DMS53 treated with DMSO at 0.1 percent for 48 hours (cell line): ENCODE data around the gene CD79A.

Experiments used
- DNase-seq: peaks from one replicate; lab custom pipeline; 2025; ENCODE audit not compliant: unreplicated experiment; lab: John Stamatoyannopoulos, UW

Gene CD79A

DNA sequence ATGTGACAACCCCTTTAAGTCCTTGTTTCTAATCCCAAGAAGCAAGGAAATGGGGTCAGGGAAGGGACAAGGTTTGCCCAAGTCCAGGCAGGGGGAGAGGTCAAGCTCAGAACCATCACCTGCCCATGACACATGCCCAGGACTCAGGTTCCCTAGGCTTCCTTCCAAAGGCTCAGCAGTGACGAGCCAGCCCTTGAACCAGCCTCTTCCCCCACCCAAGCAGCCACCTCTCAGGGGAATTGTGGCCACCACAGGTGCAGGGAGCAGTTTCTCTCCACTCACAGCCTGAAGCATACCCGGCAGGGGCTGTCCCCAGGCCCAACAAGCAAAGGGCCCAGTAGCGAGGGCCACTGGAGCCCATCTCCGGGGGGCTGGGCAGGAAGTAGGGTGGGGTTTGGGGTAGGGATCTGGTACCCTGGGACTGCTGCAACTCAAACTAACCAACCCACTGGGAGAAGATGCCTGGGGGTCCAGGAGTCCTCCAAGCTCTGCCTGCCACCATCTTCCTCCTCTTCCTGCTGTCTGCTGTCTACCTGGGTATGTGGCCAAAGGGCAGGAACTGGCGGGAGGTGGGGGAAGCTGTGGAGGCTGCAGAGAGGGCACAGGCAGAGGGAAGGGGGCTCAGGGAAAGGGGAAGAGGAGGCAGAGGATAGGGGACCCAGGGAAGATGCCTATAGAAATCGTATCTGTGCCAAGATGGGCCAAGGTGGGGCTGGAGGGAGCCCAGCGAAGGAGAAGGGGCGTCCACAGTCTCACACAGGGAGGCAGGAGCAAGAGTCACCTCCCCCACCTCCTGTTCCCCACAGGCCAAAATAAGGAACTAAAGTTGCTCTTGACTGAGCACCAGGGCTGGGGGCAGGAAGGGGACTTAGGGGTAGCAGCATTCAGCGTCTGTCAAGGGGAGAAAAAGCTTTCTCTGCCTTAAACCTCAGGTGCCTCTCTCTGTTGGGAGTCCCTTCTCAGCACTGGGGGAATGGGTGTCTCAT is at the start of gene CD79A:
Gene CD79A (plus strand): TSS at position 433 of the 986 bp plus-strand sequence. CDS start 26 bp downstream, at position 459.
- DNase-seq = no peak

DNA sequence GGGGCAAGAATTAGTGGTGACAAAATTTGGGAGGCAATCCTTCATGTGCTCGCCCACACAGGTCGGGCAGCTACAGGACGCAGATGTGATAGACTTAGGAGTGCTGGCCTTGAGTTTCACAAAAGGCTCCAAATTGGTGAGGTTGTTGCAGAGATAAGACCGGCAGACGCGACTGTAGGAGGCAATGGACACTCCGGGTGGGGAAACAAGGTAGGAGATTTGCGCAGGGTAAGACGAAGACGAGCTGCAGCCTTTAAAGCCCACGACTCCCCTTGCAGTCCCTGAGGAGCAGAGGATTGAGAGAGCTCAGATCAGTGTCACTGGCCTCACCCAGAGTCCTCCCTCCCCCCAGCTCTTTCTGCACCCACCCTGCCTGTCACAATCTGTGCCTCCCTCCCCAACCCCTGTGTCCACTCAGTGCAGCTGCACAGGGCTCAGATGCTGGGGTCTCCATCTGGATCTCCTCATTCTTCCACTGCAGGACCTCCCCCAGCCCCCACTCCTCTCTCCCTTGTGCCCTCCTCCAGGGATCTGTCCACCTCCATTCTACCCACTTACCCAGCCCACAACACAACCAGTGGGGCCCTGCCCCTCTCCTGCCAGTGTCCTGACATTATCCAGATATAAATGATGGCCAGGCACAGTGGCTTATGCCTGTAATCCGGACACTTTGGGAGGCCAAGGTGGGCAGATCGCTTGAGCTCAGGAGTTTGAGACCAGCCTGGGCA is 38.9 kb upstream of the CD79A start:
- DNase-seq = no peak

DNA sequence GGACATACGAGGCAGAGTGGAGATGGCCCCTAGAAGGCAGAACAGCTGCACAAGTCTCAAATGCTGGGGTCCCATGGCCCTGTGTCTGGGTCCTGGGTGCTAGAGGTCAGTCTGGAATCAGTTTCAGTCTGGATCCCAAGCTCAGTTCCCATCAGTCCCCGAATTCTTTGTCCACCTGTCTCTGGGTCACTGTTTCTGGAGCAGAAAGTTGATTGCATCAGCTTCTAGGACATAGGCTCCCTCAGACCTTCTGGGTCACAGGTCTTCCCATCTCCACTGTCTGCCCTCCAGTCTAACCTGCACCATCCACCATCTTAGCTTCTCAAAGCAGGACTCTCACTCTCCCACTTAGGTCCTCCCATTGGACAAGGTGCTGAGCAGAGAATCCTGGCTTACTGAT is 37.9 kb upstream of the CD79A start:
- no peak for DNase-seq

DNA sequence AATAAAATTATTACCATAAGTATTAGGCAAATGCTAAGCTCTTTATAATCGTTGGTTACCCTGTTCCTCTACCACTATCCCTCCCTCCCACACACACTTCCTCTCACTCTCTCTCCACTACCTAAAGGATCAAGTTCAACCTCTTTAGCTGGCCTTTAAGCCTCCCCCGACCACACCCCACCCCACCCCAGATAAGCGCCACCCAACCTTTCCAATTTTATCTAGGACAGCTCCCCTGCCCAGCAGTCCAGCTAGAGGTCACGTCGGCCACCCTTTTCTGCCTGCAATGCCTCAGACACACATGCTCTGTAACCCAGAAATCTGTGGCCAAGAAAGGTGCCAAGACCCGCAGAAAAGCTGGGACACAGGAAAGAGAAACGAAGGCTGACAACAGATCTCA is 33.7 kb upstream of the CD79A start:
- no peak for DNase-seq

DNA sequence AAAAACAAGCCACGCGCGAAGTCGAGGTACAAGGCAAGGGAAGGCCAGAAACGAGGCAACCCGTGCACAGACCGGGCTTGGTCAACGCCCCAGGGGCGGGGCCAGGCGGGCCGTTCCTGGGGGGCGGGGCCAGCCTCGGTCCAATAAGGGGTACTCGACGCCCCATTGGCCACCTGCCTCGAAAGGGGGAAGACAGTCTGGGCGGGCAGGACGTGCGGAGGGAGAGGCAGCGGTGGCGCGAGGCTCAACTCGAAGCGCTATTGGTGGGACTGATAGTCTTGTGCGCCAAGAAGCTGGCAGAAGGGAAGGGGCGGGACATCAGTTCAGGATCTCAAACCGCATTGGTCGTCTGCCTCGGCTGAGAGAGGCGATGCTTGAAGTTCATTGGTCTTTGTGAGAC is 32.5 kb upstream of the CD79A start, which contains the start of gene LYPD4:
Gene LYPD4 (minus strand): TSS at position 83 of the 400 bp plus-strand sequence. CDS start 5,398 bp downstream, outside the sequence.
- peak; percentile 25 for DNase-seq

DNA sequence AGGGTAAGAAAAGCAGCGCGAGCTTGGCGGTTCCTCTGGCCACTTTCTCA is 32.3 kb upstream of the CD79A start, which contains the start of gene DMRTC2:
Gene DMRTC2 (plus strand): TSS at position 42 of the 50 bp plus-strand sequence. CDS start 2,387 bp downstream, outside the sequence.
- DNase-seq = no peak

DNA sequence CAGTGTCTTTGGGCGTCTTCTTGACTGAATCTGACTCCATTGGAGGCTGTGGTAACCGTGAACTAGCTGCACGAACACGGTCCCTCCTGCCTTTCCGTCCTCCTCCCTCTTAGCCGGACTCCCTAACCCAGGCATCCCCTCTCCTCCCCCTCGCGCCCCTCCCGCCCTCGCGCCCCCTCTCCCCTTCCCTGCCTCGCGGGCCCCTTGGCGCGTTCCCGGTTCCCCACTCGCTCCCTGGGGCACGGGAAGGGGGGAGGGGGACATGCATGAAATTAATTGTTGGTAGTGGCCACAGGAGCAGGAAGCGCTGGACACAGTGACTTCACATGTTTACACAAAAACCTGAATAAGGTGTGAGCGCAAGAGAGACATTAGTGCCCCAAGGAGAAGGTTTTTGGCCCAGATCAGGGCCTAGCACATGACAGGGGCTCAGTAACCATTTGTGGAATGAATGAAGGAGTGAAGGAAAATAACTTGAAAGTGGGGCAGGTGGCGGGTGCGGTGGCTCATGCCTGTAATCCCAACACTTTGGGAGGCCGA is 32.0 kb upstream of the CD79A start:
- DNase-seq = no peak

DNA sequence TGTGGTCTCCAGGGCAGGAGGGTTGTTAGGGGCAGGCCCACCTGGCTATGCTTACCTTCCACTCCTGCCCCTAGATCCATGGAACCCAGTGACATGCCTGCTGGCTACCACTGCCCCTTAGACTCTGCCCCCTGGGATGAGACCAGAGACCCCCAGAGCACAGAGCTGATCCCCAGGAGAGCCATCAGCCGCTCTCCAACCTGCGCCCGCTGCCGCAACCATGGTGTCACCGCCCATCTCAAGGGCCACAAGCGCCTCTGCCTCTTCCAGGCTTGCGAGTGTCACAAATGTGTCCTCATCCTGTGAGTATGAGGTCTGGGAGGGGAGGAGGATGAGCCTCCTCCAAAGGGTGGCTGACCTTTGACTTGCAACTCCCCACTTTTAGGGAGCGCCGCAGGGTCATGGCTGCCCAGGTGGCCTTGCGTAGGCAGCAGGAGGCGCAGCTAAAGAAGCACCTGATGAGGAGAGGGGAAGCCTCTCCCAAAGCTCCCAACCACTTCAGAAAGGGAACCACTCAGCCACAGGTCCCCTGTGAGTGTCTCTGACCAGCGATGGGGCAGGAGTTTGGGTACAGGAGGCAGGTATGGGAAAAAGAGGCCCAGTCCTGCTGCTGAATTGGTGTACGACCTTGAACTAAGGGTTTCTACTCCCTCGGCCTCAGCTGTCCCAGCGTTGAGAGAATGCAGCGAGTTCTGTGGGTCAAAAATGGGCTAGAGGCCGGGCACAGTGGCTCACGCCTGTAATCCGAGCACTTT is 29.6 kb upstream of the CD79A start:
- no peak for DNase-seq

DNA sequence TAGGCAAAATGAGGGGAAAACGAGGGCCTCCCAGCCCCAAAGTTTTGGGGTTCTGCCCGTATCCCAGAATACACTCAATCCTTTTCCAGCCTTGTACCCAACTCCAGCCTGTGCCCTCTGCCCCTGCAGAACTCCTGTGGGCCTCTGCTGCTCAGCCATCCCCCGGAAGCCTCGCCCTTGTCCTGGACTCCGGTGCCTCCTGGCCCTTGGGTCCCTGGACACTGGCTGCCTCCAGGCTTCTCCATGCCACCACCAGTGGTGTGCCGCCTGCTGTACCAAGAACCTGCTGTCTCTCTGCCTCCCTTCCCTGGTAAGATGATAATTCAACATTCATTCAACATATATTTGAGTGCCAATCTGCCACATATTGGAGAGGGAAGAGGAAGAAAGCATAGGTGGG is 28.4 kb upstream of the CD79A start:
- DNase-seq = no peak

DNA sequence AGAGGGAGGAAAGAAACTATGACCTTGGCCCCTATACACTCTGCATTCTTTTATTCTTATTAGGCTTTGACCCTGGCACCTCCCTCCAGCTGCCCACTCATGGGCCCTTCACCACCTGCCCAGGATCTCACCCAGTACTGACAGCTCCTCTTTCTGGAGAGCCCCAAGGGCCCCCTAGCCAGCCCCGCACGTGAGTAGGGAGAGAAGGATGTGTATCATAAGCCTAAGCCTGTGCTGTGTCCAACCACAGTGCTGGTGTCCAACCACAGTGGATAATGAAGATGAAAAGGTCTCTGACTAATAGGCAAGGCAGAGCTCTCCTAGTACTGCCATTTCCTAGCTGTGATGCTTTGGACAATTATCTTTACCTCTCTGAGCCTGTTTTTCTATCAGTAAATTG is 28.0 kb upstream of the CD79A start:
- no peak for DNase-seq

DNA sequence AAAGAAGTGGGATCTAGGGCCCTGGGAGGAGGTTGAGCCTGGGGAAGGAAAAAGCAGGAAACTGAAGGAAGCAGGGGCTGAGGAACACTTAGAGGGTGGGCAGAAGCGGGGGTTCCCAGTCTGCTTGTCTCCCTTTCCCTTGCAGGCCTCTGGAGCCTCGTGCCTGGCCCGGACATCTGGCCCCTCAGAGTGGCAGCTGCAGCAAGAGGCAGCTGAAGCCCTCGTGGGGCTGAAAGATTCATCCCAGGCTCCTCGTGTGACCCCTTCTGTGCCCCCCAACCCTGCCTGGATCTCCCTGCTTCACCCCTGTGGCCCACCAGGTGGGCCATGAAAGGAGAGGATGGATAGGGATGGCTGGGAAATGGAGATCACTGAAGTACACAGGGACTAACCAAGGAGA is 26.7 kb upstream of the CD79A start:
- no peak for DNase-seq

DNA sequence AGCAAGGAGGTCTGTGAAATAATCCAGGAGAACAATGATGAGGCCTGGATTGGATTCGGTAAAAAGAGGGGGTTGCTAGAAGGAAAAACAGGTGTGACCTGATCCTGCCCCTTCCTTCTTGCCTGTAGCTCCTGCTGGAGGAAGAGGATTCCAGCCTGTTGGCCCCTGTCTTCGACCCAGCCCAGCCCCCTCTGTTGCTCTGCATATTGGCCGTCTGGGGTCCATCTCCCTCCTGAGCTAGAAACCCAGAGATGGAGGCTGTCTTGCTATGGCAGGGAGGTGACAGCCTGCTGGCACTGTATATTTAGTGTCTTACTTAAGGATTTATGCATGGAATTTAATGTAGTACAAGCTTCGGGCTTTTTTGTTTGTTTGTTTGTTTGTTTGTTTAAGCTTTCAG is 25.6 kb upstream of the CD79A start:
- no peak for DNase-seq

DNA sequence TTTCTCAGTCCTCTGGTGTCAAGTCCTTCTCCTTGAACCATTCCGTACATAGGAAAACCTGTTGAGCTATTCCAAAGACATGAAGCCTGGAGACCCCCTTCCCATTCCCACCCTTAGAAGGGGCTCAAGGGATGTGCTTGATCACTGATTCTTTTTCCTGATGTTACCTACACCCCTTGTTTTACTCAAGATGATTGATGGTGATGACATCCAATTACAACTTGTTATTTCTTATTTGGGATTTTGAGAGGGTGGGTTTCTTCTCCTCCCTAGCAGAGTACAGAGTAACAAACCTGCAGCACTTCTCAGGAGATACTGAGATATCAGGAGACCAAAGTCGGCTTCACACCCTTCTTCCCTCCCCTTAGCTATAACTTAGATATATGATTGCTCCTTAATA is 23.7 kb upstream of the CD79A start:
- DNase-seq = no peak

DNA sequence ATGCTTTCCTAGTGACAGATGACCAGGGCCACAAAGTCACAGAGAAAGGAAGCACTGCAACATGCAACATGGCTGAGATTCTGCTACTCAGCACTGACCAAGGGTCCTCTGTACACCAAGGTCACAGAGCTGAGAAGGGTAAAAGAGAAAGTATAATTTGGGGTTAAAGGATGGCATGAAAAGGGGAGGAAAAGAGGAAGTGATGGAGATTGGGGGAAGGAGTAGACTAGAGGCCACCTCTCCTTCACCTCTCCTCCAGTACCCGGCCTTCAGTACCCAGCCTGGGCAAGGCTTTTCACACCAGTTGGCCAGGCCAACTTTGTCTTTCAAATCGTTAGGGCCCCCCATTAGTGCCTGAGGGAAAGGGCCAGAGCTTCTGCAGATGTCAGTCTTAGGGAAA is 23.3 kb upstream of the CD79A start:
- no peak for DNase-seq

DNA sequence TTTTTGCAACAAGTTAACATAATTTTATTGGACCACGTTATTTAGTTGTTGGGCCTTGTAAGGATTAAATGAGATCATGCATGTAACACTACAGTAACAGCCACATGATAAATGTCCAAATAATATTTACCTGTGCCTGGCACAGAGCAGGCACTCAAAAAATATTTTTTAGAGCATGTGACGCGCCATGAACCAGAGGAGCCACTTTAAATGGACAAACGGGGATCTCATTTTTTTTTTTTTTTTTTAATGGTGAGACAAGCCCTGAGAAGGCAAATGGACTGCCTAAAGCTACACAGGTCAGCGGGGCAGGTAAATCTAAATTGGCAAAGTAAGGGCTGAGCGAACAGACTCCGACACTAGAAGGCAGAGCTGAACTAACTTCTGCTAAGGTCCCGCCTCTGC is 17.9 kb upstream of the CD79A start:
- no peak for DNase-seq

DNA sequence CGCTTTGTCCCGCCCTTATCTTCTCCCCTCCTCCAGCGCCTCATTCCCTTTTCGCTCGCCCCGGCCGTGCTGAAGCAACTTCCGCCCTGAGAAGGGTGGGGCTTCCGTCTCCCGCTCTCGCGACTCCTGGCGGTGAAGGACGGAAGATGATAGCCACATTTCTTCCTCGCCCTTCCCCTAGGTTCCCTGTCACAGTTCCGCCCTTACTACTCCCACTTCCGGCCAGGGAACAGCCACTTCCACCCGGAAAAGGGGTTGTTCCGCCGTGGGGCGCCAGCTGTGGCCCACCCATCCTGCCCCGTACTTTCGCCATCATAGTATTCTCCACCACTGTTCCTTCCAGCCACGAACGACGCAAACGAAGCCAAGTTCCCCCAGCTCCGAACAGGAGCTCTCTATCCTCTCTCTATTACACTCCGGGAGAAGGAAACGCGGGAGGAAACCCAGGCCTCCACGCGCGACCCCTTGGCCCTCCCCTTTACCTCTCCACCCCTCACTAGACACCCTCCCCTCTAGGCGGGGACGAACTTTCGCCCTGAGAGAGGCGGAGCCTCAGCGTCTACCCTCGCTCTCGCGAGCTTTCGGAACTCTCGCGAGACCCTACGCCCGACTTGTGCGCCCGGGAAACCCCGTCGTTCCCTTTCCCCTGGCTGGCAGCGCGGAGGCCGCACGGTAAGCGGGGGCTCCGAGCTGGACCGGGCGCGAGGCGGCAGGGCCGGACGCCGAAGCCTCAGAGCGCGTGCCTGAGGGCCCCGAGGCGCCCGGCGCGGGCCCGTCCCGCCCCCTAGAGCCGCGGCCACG is 17.3 kb upstream of the CD79A start, which contains the start of gene RPS19:
Gene RPS19 (plus strand): TSS at position 638 of the 801 bp plus-strand sequence. CDS start 520 bp downstream, outside the sequence.
- DNase-seq = peak; percentile 96

DNA sequence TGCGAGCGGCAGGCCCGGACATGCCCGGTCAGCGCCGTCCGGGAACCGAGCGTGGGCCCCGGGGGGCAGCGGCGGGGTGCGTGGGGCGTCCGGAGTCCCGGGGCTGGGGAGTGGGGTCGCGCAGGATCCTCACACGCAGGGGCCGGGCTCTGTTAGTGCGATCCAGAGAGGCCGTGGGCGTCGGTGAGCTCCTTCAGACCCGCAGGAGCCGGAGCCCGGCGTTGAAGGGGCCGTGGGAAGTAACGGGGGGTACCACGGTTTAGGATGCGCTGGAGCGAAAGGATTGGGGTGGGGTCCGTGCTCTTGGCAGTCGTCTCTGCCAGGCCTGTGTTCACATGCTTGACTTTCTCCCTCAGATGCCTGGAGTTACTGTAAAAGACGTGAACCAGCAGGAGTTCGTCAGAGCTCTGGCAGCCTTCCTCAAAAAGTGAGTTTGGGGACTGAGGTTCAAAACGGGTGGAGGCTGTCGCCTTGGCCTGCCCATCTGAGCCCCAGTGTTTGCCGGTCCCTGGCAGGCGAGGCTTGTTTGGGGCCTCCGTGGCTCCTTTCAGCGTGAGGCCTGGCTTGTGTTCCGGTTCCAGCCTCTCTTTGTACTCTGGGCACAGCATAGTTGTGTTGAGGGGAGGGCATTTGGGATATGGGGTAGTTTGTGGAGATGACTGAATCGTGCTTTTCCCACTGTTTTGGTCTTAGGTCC is 16.5 kb upstream of the CD79A start:
- DNase-seq = no peak

DNA sequence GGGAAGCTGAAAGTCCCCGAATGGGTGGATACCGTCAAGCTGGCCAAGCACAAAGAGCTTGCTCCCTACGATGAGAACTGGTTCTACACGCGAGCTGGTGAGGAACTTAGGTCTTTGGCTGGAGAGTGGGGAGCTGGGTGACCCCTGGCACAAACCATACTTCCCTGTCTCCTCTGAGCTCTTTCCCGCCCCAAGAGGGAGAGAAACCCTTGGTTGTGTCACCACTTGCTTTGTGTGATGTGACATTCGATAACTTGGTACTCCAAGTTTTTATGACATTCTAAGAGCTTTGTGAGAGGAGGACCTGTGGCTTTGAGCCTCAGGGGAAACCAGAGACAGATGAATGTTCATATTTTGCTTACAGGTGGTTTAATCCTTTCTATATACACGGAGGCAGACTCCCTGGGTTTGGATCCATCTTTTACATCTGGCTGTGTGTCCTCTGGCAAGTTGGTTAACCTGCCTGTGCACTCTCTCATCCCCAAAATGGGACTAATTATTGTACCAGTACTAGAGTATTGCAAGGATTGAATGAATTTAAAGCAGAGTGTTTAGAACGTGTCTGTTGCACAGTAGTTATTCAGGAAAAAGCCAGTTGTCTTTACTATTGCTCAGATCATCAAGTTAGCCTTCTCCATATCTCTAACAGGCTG is 15.8 kb upstream of the CD79A start:
- DNase-seq = no peak

DNA sequence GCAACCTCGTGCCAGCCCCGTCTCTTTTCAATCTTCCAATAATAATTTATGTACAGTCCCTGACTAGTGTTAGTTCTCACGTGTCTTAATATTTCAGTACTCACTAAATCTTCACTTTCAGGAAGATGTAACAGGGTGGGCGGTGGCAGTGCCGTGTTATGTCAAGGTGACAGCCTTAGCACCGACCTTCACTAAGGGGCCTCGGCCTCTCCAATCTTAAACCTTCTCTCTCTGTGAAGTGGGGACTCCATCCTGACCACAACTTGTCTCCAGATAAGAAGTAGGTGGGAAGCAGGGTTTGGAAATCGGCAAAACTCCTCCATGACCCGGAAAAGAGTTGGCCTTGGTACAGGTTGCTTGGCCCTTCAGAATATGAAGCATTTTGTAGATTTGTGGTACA is 15.2 kb upstream of the CD79A start:
- DNase-seq = no peak
